Measurements from ENCODE around the gene SMIM5. TPM values are rescaled to one million over a fixed set of nuclear protein-coding genes. Genes with fewer than 3 reads are reported as not detected.
"Not testable (repeated sequence)": the region's sequence is repeated elsewhere in the genome, so short reads cannot be mapped to it uniquely, and the experiment has no call there.

Gene SMIM5
- total RNA-seq = under 1 TPM; 0.14 to 0.16 TPM

GRCh38 chr17:75632863-75633485 is at the start of gene SMIM5:
TSS of gene SMIM5 (plus strand) at chr17:75633434. CDS start at chr17:75640202, 6,768 bp downstream.
- Mint-ChIP-seq H3K9me3 (no peaks in the 10 kb centered on the region), H3K4me3 (no peak within 1 kb of the TSS), H3K4me1 (peaks cover 5% of the 10 kb centered on the region), H3K27me3 (no peaks in the 10 kb centered on the region), H3K27ac (no peak within 1 kb of the TSS), H3K36me3 (no peaks in the 10 kb centered on the region)
- DNase-seq = peak; percentile 77

- Mint-ChIP-seq H3K36me3 (no peaks in the 10 kb centered on the region), H3K27ac (no peak overlapping the region), H3K9me3 (peaks cover 4% of the 10 kb centered on the region), H3K27me3 (no peaks in the 10 kb centered on the region), H3K4me3 (no peak overlapping the region), H3K4me1 (peaks cover 12% of the 10 kb centered on the region)
- DNase-seq = no peak
Observed at GRCh38 chr17:75584849-75585175, 48.4 kb upstream of the SMIM5 start.

DNA sequence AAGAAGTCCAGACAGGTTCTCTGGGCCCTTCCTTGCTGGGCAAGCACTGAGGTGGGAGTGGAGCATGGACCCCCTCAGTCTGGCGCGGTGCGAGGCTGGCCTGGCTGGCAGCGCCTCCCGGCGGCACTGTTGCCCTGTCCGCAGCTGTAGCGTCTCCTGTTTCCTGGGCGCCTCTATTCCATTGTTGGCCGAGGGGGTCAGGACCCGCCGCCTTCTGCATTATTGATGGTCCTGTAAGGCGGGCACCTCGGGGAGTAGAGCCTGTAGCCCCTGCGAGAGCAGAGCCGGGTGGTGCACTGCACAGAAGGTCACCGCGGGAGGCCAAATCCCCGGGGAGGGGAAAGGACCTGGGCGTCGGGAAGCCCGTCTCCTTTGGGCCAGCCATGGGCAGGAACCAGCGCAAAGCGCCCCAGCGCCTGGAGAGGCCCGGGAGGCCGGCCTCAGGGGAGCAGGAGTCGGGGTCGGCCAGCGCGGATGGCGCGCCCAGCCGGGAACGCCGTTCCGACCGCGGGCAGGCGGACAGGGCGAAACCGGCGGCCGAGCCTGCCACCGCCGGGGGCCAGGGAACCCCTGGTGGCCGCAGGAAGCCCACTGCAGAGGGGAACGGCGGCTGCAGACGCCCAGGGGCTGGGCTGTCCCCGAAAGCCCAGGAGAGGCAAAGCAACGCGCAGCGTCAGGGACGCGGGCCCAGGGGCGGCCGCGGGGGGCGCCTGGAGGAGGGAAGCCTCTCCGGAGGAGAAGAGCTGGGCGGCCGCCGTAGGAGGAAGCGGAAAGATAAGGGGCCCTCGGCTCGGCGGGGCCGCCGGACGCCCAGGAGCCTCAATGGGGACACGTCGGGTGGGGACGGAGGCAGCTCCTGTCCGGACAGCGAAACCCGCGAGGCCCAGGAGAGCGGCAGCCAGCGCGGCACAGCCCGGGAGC is 45.3 kb upstream of the SMIM5 start, which contains the start of gene MYO15B:
Gene MYO15B, plus strand, starts transcription at position 126 of the 921 bp plus-strand sequence. Its CDS starts 258 bp downstream, at position 384.
- no peaks in the 10 kb centered on the region for H3K9me3 Mint-ChIP-seq
- no peaks in the 10 kb centered on the region for H3K36me3 Mint-ChIP-seq
- H3K4me3 Mint-ChIP-seq = peak within 1 kb of the TSS; percentile 70
- peak; percentile 81 for DNase-seq
- H3K27ac Mint-ChIP-seq = peak within 1 kb of the TSS; percentile 51
- H3K27me3 Mint-ChIP-seq = no peaks in the 10 kb centered on the region
- H3K4me1 Mint-ChIP-seq = peaks cover 3% of the 10 kb centered on the region

- H3K27ac Mint-ChIP-seq = no peak overlapping the region
- H3K36me3 Mint-ChIP-seq = no peaks in the 10 kb centered on the region
- no peak for DNase-seq
- peaks cover 3% of the 10 kb centered on the region for H3K4me1 Mint-ChIP-seq
- no peaks in the 10 kb centered on the region for H3K27me3 Mint-ChIP-seq
- peak overlapping the region; percentile 68 for H3K4me3 Mint-ChIP-seq
- H3K9me3 Mint-ChIP-seq = no peaks in the 10 kb centered on the region
Observed at GRCh38 chr17:75588596-75589011, 44.6 kb upstream of the SMIM5 start.

- H3K4me1 Mint-ChIP-seq = peaks cover 3% of the 10 kb centered on the region
- H3K9me3 Mint-ChIP-seq = no peaks in the 10 kb centered on the region
- no peaks in the 10 kb centered on the region for H3K27me3 Mint-ChIP-seq
- DNase-seq = peak; percentile 96
- peak overlapping the region; percentile 42 for H3K27ac Mint-ChIP-seq
- no peaks in the 10 kb centered on the region for H3K36me3 Mint-ChIP-seq
- peak overlapping the region; percentile 70 for H3K4me3 Mint-ChIP-seq
Observed at GRCh38 chr17:75589012-75589918, 44.0 kb upstream of the SMIM5 start.

DNA sequence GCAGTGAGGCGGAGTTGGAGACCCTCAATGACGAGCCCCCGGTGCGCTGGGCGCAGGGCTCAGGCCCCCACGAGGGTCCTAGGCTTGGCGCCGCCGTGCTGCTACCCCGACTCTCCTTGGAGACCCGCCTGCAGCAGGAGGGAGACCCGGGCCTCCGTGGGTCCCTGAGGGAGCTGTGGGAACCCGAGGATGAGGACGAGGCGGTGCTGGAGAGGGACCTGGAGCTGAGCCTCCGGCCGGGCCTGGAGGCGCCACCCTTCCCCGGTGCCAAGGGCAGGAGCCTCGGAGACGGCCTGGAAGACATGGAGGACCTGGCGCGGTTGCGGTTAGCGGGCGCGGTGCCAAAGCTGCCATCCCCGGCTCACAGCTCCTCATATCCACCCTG is 43.3 kb upstream of the SMIM5 start:
- Mint-ChIP-seq H3K27ac (no peak overlapping the region), H3K36me3 (no peaks in the 10 kb centered on the region), H3K4me1 (peaks cover 3% of the 10 kb centered on the region), H3K27me3 (no peaks in the 10 kb centered on the region), H3K9me3 (no peaks in the 10 kb centered on the region), H3K4me3 (no peak overlapping the region)
- no peak for DNase-seq

DNA sequence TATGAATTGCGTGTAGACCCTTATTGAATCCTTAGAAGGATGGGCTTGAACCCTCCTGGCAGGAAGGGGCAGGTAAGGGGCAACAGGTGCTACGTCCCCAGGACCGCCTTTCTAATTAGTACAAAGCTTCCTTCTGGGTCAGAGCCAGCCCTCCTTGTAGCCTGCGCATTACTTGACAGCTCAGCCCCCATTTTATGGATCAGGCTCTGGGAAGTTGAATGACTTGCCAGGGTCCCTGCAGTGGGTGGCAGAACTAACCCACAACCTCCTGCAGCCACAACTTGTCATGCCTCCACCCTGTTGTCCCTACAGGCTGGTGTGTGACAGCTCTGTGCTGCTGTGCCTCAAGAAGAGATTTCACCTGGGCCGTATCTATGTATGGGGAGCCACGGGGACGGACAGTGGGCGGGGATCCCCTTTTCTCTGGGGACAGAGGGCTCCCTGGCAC is 42.9 kb upstream of the SMIM5 start:
- Mint-ChIP-seq H3K27me3 (no peaks in the 10 kb centered on the region), H3K27ac (no peak overlapping the region), H3K4me3 (no peak overlapping the region), H3K4me1 (peaks cover 3% of the 10 kb centered on the region), H3K9me3 (no peaks in the 10 kb centered on the region), H3K36me3 (no peaks in the 10 kb centered on the region)
- no peak for DNase-seq

DNA sequence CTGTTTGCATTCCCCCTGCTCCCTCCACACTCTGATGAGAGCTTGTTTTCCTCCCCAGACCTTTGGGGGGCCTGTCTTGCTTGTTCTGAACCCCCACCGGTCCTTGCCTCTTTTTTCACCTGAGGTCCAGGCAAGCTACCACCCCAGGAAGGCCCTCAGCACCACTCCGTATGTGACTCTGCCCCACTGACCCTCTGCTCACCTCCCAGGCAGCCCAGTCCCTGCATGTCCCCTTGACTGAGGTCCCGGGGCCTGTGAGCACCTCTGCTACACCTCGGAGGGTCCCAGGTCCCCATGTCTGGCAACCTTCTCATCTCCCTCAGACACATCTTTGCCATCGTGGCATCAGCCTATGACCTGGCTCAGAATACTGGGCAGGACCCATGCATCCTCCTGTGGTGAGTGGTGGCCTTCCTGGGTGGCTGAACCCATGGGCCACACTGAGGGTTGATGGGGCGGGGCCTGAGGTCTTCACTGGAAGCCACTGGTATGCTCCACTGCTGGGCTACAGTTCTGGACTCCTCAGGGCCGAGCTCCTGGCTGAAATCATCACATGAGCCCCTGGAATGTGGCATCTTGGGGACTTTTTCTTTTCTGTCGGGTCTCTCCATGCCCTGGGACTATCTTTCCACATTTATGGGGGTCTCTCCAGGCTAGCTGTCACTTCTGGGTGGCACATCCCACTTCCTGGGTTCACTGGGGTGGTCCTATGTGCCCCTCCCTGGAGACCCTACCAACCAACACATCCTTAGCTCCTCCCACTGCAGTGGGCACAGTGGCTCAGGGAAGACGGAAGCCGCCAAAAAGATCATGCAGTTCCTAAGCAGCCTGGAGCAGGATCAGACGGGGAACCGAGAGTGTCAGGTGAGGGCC is 42.1 kb upstream of the SMIM5 start:
- Mint-ChIP-seq H3K9me3 (no peaks in the 10 kb centered on the region), H3K4me1 (peaks cover 3% of the 10 kb centered on the region), H3K27ac (no peak overlapping the region), H3K36me3 (no peaks in the 10 kb centered on the region), H3K4me3 (no peak overlapping the region), H3K27me3 (no peaks in the 10 kb centered on the region)
- no peak for DNase-seq

DNA sequence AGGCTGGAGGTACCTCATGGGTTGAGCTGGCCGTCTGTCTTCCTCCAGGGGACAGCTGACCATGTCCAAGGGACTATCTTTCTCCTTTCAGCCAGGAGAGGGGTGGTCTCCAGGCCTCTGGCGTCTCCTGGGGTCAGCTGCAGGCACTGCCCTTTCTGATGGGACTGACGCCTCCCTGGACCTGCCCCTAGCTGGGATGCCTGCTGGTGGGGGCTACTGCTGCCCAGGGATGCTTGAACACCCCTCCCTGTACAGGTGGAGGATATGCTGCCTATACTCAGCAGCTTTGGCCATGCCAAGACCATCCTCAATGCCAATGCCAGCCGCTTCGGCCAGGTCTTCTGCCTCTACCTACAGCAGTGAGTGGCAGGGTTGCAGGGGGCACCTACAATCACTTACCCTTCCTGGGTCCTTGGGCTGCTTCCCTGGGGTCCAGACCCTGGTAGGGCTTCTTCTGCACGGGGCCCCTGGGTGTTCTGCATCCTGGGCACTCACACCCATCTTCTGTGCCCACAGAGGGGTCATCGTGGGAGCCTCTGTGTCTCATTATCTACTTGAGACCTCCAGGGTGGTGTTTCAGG is 41.4 kb upstream of the SMIM5 start:
- Mint-ChIP-seq H3K4me3 (no peak overlapping the region), H3K27me3 (no peaks in the 10 kb centered on the region), H3K9me3 (no peaks in the 10 kb centered on the region), H3K36me3 (no peaks in the 10 kb centered on the region), H3K4me1 (peaks cover 3% of the 10 kb centered on the region), H3K27ac (no peak overlapping the region)
- DNase-seq = no peak

GRCh38 chr17:75592348-75593020 is 40.8 kb upstream of the SMIM5 start:
- Mint-ChIP-seq H3K27ac (no peak overlapping the region), H3K36me3 (no peaks in the 10 kb centered on the region)
- DNase-seq = no peak

GRCh38 chr17:75593430-75593829 is 39.8 kb upstream of the SMIM5 start:
- H3K4me3 Mint-ChIP-seq, H3K9me3 Mint-ChIP-seq, H3K4me1 Mint-ChIP-seq, H3K36me3 Mint-ChIP-seq, H3K27ac Mint-ChIP-seq, H3K27me3 Mint-ChIP-seq, DNase-seq: not testable (repeated sequence)

More at GRCh38 chr17:75592348-75593020, 40.8 kb upstream of the SMIM5 start:
- Mint-ChIP-seq H3K9me3 (no peaks in the 10 kb centered on the region), H3K4me1 (no peaks in the 10 kb centered on the region), H3K4me3 (no peak overlapping the region), H3K27me3 (no peaks in the 10 kb centered on the region)

DNA sequence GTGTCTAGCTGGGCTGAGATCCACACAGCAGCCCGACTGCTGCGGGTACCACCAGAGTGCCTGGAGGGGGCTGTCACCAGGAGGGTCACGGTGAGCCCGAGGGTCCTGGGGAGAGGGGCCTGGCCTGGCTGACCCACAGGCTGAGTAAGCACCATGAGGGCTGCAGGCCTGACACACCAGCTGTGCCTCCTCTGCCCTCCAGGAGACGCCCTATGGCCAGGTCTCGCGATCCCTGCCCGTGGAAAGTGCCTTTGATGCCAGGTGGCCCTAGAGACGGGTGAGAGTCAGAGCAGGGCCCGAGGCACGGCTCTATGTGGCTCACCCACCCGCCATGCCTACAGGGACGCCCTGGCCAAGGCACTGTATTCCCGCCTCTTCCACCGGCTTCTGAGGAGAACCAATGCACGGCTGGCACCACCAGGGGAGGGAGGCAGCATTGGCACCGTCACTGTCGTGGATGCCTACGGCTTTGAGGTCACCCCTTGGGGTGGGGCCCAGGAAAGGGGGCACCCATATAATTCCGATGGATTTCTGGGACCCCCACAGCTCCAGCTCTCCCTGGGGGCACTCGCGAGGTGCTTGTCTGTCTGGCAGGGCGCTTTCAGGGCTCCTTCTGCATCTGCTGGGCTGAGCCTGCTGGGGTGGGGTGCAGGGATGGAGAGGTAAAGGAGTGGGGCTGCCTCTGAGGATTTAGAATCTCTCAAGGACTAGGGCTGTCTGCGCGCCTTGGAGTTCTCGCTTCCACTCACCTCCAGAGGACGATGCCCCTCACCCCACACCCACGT is 38.5 kb upstream of the SMIM5 start:
- Mint-ChIP-seq H3K27me3 (no peaks in the 10 kb centered on the region), H3K4me1 (no peaks in the 10 kb centered on the region), H3K27ac (no peak overlapping the region), H3K4me3 (no peak overlapping the region), H3K9me3 (no peaks in the 10 kb centered on the region), H3K36me3 (no peaks in the 10 kb centered on the region)
- DNase-seq = no peak
